ENCODE measurements around the gene LMBRD1. TPM values are rescaled to one million over a fixed set of nuclear protein-coding genes. Genes with fewer than 3 reads are reported as not detected.

The LMBRD1 gene
- total and polyA plus RNA-seq, 2 donors from 2014 or later, result 91.3 to 102 TPM

DNA sequence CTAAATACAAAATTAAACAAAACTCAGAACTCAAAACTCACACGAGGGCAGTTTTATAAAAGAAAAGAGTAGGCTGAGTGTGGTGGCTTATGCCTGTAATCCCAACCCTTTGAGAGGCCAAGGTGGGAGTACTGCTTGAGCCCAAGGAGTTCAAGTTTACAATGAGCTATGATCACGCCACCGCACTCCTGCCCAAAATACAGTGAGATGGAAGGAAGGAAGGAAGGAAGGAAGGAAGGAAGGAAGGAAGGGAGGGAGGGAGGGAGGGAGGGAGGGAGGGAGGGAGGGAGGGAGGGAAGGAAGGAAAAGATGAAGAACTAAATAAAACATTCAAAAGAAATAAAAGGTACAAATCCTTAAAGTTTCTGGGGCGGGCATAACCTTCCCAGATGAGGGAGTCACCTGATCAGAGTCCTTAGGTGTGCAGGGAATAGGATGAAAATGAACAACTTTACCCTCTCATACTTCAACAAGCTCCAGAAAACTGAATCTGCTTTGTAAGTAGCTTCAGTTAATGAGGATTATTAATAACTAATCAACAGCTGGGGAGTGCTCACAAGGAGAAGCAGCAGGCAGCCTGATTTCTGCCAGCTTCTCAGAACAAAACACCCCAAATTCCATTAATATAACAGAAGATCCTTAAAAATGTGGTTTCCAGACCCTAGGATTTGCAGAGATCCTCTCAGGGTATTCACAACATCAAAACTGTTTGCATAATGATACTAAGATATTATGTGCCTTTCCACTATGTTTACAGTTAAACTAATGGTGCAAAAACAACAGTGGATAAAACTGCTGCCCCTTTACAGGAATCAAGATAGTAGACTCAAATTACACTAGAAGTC is 21.8 kb downstream of the LMBRD1 start:
- no peak overlapping the region for H3K27ac ChIP-seq (ENCODE audit: low read depth in 2 of 2, low read length in 2 of 2)
- no peak overlapping the region for H3K9ac ChIP-seq (ENCODE audit: low read length in 3 of 3)
- H3K36me3 ChIP-seq (ENCODE audit: control insufficient read depth in 2 of 3, insufficient read depth in 3 of 3, low read length in 3 of 3), result peaks cover 0 to 2% (median 0%) of the 10 kb centered on the region in 3 donors
- H3K9me3 ChIP-seq (ENCODE audit: control insufficient read depth in 2 of 3, insufficient read depth in 1 of 3, low read length in 3 of 3), result no peaks in the 10 kb centered on the region
- no peak overlapping the region for H3K4me3 ChIP-seq (ENCODE audit: low read length in 3 of 3)
- no peaks in the 10 kb centered on the region for H3K27me3 ChIP-seq (ENCODE audit: control insufficient read depth, insufficient read depth, low read length)
- H3K4me1 ChIP-seq (ENCODE audit: control insufficient read depth in 2 of 3, insufficient read depth in 2 of 3, low read depth in 1 of 3, low read length in 3 of 3), result peaks cover 0 to 2% (median under 1%) of the 10 kb centered on the region in 3 donors
- intact Hi-C loops (cut with DNase I), result no loop called here
- DNase-seq (no peak), FAIRE-seq (no peak)
- TF ChIP-seq, protein P1, sequence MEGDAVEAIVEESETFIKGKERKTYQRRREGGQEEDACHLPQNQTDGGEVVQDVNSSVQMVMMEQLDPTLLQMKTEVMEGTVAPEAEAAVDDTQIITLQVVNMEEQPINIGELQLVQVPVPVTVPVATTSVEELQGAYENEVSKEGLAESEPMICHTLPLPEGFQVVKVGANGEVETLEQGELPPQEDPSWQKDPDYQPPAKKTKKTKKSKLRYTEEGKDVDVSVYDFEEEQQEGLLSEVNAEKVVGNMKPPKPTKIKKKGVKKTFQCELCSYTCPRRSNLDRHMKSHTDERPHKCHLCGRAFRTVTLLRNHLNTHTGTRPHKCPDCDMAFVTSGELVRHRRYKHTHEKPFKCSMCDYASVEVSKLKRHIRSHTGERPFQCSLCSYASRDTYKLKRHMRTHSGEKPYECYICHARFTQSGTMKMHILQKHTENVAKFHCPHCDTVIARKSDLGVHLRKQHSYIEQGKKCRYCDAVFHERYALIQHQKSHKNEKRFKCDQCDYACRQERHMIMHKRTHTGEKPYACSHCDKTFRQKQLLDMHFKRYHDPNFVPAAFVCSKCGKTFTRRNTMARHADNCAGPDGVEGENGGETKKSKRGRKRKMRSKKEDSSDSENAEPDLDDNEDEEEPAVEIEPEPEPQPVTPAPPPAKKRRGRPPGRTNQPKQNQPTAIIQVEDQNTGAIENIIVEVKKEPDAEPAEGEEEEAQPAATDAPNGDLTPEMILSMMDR (IDR thresholded peaks at IDR 0.05; ENCODE audit: borderline replicate concordance, extremely low read depth, insufficient read depth), result no peak

DNA sequence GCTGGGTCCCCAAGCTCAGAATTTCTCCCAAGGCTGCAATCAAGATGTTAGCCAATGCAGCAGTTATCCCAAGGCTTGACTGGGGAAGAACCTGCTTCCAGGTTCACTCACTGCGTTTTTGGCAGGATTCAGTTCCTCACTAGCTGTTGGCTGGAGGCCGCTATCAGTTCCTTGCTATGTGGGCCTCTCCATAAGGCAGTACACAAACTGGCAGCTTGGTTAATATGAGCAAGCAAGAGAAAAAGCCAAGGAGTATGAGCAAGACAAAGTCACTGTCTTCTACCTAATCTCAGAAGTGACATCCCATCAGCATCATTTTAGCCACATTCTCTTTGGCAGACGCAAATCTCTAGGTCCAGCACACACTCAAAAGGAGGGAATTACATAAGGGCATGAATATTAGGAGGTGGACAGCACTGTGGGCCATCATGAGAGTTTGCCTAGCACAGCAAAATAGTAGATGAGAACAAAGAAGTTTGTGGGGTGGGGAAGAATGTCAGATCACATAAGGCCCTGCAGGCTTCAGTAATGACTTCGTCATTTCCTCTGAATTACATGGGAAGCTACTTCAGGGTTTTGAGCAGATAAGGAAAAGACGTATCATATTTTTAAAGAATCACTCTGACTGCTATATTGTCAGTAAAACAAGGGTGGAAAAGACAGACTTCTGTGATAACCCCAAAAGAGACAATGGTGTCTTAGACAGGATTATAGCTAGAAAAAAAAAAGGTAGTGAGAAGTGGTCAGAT is 25.5 kb downstream of the LMBRD1 start:
- DNase-seq (no peak), FAIRE-seq (no peak)
- Histone ChIP-seq H3K9ac (ENCODE audit: low read length in 3 of 3) (no peak overlapping the region), H3K4me3 (ENCODE audit: low read length in 3 of 3) (no peak overlapping the region), H3K27ac (ENCODE audit: low read depth in 2 of 2, low read length in 2 of 2) (no peak overlapping the region), H3K9me3 (ENCODE audit: control insufficient read depth in 2 of 3, insufficient read depth in 1 of 3, low read length in 3 of 3) (no peaks in the 10 kb centered on the region), H3K36me3 (ENCODE audit: control insufficient read depth in 2 of 3, insufficient read depth in 3 of 3, low read length in 3 of 3) (peaks cover 0 to 2% (median 0%) of the 10 kb centered on the region in 3 donors), H3K4me1 (ENCODE audit: control insufficient read depth in 2 of 3, insufficient read depth in 2 of 3, low read depth in 1 of 3, low read length in 3 of 3) (peaks cover 0 to 2% (median 0%) of the 10 kb centered on the region in 3 donors), H3K27me3 (ENCODE audit: control insufficient read depth, insufficient read depth, low read length) (no peaks in the 10 kb centered on the region)
- TF ChIP-seq, protein P1 (IDR thresholded peaks at IDR 0.05; ENCODE audit: borderline replicate concordance, extremely low read depth, insufficient read depth), result no peak
- intact Hi-C loops (cut with DNase I), result no loop called here

DNA sequence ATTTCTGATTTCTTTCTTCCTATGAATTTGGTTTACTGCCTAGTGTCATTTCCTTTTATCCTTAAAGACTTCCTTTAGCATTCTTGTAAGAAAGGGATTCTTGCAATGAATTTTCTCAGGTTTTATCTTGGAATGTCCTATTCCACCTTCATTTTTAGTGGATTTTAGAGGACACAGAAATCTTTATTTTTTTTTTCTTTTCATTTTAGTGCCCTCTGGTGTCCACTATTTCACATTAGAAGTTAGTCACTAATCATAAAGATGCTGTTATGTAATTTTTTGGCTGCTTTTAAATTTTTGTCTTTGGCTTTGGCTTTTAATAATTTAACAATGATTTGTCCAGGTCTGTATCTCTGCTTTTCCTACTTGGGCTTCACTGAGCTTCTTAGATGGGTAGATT is 28.1 kb downstream of the LMBRD1 start:
- Histone ChIP-seq H3K36me3 (ENCODE audit: control insufficient read depth in 2 of 3, insufficient read depth in 3 of 3, low read length in 3 of 3) (peaks cover 0 to 2% (median 0%) of the 10 kb centered on the region in 3 donors), H3K9me3 (ENCODE audit: control insufficient read depth in 2 of 3, insufficient read depth in 1 of 3, low read length in 3 of 3) (no peaks in the 10 kb centered on the region), H3K27me3 (ENCODE audit: control insufficient read depth, insufficient read depth, low read length) (no peaks in the 10 kb centered on the region), H3K9ac (ENCODE audit: low read length in 3 of 3) (no peak overlapping the region), H3K27ac (ENCODE audit: low read depth in 2 of 2, low read length in 2 of 2) (no peak overlapping the region), H3K4me1 (ENCODE audit: control insufficient read depth in 2 of 3, insufficient read depth in 2 of 3, low read depth in 1 of 3, low read length in 3 of 3) (no peaks in the 10 kb centered on the region), H3K4me3 (ENCODE audit: low read length in 3 of 3) (no peak overlapping the region)
- FAIRE-seq (no peak), DNase-seq (no peak)
- intact Hi-C loops (cut with DNase I), result no loop called here
- TF ChIP-seq, protein P1 (IDR thresholded peaks at IDR 0.05; ENCODE audit: borderline replicate concordance, extremely low read depth, insufficient read depth), result no peak
